GM21576 (cell line): ENCODE data around the gene P2RX5.

ENCODE experiments used
- ATAC-seq: cut with Tn5 transposase; IDR thresholded peaks from one replicate; pipeline ENCODE4 v1.9.1; 2021; ENCODE audit warnings: mild to moderate bottlenecking, moderate library complexity; ENCODE audit not compliant: unreplicated experiment

P2RX5 gene

DNA sequence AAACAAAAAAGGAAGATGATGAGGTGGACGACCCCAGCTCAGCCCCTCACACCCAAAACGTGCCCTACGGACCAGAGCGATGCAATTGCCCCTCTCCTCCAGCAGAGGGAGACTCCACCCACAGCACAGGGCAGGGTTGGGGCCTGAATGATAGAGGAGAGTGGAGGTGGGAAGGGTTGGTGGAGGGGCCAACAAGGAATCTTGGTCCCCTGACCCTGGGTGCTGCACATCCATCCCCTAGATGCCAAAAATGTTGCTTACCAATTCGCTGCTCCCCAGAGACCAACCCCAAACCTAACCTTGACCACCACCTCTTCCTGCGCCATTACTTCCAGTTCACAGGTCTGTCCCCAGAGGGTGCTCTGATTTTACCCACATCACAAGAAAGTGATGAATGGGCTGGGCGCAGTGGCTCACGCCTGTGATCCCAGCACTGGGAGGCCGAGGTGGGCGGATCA is 12.9 kb downstream of the P2RX5 start:
- no peak for ATAC-seq

DNA sequence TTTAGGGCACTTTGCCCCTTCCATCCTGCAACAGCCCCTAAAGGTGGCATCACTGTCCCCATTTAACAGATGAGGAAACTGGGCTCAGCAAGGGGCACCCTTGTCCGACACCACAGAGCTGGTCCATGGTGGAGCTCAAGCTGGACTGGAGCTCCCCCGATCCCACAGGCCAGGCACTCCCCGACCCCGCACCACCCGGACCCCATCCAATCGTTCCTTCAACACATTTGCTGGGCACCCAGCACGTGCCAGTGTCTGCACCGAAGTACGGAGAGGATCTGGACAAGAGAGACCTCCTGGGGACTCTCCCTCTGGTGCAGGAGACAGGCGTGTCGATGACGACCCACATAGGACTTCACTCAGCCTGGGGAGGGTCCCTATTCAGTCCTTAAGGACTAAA is 13.9 kb downstream of the P2RX5 start:
- ATAC-seq, result no peak

DNA sequence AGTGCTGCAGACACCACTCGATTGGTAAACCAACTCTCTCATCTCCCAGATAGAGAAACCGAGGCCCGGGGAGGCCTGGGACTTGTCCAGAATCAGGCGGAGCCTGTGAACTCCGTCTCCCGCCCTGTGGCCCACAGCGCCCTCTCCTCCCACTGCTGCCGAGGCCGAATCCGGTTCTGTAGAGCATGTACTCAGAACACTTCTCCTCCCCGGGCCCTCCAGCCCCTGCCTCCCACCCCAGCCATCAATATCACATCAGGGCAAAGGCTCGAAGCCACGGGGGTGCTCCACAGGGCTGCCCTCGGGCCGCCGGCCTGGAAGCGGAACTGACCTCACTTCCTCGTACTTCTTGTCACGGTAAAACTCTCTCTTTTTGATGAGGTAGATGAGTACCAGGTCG is 14.4 kb downstream of the P2RX5 start:
- ATAC-seq, result no peak

GRCh38 chr17:3681057-3681456 is 14.9 kb downstream of the P2RX5 start:
- no peak for ATAC-seq

DNA sequence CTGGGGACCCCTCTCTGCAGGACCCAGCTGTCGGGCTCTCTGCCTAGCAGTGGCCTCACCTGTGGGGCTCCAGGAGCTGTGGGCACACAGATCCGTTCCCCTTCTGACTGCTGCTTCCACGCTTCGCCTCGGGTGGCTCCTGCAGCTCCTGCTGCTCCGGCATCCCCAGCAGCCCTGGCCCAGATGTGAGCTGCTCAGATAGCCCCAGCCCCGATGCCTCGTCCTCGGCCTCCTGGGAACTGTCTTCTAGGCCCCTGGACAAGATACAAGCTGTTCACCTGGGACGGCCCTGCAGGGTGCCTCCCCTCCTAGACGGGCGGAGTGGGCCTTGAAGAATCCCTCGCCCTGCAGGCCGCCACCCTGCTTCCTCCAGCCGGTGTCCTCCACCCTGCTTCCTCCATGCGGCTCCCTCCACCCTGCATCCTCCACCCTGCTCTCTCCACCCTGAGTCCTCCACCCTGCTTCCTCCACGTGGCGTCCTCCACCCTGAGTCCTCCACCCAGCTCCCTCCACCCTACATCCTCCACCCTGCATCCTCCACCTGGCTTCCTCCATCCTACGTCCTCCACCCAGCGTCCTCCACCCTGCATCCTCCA is 16.3 kb downstream of the P2RX5 start:
- no peak for ATAC-seq

DNA sequence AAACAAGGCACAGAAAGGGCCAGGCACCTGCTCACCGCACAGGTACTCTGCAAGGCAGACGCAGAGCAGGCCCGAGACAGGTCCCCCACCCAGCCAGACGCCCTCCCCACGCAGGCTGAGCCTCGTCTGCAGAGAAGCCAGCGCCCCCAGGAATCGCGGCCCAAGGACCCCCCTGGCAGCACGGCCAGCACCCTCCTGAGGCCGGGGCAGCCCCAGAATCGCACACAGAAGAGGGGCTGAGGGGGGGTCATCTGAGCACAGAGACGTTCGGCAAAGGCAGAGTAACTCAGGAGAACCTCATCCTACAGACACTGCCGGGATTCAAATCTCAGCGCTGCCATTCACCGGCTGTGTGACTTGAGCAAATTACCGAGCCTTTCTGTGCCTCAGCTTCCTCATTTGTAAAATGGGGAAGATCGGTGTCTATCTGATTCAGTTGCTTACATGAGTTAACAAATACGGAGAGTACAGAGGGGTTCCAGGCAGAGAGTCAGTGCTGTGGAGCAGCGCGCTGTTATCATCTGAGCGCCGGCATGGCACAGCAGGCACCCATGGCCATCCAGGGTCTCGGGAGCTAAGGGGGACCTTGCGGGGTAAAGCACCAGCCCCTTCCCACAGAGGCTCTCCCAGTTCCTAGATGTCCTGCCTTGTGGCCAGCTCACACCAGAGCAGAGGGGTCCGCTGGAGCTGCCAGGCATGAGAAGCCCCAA is 17.0 kb downstream of the P2RX5 start:
- no peak for ATAC-seq

DNA sequence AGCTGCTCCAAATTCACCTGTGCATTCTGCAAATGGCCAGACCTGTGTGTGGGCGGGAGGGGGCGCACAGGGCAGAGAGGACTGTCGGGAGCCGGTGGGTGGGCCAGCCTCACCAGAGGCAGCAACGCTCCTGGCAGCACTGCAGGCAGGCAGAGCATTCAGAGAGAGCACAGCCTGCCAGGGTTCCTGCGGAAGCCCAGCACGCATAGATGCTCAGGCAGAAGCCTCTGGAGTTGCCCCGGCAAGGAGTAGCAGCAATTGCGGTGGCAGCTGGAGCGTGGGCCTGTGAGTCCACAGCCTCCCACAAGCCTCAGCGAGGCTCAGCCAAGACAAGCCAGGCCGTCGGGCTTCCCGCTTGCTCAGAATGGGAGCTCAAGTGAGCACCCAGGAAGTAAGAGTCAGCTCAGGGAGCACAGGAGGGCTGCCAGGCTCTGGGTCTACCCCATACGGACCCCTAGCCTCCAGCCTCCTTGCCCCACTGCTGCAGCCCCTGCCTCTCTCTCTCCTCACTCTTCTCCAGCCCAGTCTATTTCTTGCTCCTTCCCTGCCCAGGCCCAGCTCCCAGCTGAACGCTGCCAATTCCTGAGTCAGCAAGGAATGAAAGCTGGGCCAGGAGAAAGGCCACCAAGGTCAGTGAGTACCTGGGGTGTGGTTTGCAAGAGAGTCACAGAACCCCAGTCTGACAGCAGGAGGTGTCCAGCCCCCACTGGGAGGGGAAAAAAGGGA is 17.7 kb downstream of the P2RX5 start:
- ATAC-seq, result no peak

DNA sequence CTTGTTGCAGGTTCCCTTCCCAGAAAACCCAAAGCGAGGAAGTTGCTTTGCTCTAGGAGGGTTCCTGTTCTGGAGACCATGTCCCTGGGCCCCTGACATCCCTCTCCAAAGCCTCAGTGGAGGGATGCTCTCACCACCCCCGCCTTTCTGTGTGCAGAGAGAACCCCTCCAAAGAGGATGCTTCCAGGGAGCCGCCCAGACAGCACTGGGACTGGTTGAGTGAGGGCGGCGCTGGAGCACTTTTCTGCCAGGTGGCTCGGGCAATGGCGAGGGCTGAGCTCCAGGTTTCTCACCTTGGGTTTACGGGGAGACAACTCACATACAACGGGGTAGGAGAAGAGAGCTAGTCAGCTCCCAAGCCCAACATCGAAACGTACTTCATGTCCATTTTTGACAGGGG is 20.1 kb downstream of the P2RX5 start:
- ATAC-seq, result no peak

- ATAC-seq, result no peak
Observed at GRCh38 chr17:3672571-3672970, 23.4 kb downstream of the P2RX5 start.

GRCh38 chr17:3669548-3669947 is 26.4 kb downstream of the P2RX5 start:
- no peak for ATAC-seq

DNA sequence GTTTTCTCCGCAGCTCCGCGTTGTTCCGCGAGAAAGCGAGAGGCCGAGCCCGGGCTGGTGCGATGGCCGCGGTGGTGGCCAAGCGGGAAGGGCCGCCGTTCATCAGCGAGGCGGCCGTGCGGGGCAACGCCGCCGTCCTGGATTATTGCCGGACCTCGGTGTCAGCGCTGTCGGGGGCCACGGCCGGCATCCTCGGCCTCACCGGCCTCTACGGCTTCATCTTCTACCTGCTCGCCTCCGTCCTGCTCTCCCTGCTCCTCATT is 26.9 kb downstream of the P2RX5 start:
- ATAC-seq, result no peak

DNA sequence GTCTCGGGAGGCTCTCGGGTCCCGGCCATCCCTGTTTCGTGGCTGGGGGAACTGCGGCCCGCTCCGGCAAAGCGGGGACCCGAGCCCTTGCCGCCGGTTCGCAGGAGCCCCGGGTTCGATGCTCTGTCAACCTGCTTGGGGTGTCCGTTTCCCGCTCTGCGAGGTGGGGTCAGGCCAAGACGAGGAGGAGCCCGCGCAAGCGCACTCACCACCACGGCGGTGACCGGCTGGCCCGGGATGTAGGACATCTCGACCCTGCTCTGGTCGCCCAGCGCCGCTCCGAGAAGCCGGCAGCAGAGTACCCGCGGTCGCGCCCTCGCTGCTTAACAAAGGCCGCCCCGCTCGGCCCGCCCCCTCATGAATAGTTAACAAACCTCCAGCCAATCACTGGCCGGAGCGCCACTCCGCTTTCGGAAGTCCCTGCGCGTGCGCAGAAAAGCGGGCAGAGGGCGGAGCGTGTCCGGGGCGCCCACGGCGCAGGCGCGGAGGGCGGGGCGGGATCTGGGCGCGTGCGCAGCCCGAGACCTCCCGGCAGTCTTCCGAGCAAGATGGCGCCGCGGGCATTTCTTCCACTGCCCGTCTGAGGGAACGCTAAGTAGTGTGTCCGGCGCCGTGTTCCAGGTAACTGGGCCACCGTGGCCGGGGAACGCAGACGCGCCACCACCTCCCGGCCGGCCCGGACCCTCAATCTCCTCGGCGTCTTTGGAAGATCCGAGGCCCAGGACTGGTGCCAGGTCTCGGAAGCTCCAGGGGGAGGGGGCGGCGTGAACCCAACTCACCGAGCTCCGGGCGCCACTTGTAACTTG is 27.5 kb downstream of the P2RX5 start, which contains the start of the genes EMC6 and TAX1BP3:
EMC6 (plus strand) TSS at position 534 of the 806 bp plus-strand sequence. CDS start 335 bp downstream, outside the sequence.
TAX1BP3 (minus strand) TSS at position 300 of the 806 bp plus-strand sequence; CDS start at position 248, 52 bp downstream.
- peak; percentile 83 for ATAC-seq

GRCh38 chr17:3667366-3668278 is 28.3 kb downstream of the P2RX5 start:
- peak; percentile 15 for ATAC-seq

DNA sequence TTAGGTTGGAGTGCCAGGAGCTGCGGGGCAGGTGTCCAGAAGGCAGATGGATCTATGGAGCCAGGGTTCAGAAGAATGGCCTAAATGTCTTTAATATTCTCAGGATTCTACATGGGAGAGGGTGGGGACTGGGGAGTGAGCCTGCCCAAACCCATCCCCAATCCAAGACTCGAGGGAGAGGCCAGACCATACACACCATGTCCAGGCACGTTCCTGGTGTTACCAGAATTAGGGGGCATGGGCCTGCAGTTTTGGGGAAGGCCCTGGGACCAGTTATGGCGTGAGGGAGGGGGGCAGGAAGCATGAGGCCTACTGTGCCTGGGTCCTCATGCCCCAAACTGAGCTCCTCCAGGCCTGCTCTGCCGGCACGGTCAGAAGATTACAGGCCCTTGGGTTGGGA is 29.4 kb downstream of the P2RX5 start:
- ATAC-seq, result no peak

DNA sequence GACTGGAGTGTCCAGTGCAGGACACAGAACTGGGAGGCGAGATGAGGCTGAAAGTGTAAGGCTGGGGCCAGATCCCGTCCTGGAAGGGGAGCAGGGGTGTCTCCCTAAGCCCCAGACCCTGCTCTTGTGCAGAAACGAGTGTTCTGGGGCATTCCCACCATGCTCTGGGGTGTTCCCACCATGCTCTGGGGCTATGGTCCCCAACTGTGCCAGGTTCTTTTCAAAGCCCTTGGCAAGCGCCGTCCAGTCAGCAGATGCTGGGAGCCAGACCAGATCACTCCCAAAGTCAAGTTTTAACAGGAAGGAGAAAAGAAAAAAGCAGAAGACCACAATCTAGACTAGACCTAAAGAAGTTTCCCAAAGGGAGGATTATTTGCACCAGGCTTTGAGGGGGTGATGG is 30.1 kb downstream of the P2RX5 start:
- no peak for ATAC-seq

GRCh38 chr17:3663102-3664011 is 32.6 kb downstream of the P2RX5 start:
- ATAC-seq, result no peak

- ATAC-seq, result no peak
Observed at GRCh38 chr17:3660311-3660891, 35.6 kb downstream of the P2RX5 start.

DNA sequence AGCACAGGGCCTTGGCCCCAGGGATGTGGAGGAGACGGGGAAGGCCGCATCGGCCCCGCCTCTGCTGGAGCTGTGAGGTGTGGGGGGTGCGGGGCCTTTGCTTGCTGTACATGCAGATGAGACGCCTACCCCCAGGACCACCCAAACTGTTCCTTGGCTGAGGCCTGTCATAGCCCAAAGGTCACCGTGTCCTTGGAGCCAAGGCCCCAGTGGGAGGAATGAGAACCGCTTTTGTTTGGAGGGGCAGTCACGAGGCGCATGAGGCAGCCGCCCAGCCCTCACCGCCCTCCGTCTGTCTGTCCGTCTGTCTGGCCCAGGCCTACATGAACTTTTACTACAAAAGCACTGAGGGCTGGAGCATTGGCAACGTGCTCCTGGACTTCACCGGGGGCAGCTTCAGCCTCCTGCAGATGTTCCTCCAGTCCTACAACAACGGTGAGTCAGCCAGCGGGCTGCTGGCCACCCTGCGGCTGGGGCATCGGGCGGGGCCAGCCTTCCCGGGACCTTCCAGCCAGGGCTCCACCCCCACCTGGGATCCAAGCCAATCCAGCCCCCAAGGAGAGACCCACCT is 36.3 kb downstream of the P2RX5 start:
- no peak for ATAC-seq
